Measurements from ENCODE around the gene PCTP.

Gene PCTP

GRCh38 chr17:55726440-55726839 is 24.4 kb upstream of the PCTP start:
- peak; percentile 95 for DNase-seq (ENCODE audit: low read depth)
- no peak overlapping the region for H3K4me3 ChIP-seq (ENCODE audit: low read depth, low read length)

GRCh38 chr17:55727275-55727674 is 23.6 kb upstream of the PCTP start:
- DNase-seq (ENCODE audit: low read depth): no peak
- no peak overlapping the region for H3K4me3 ChIP-seq (ENCODE audit: low read depth, low read length)

GRCh38 chr17:55727920-55728319 is 22.9 kb upstream of the PCTP start:
- DNase-seq (ENCODE audit: low read depth): no peak
- no peak overlapping the region for H3K4me3 ChIP-seq (ENCODE audit: low read depth, low read length)

GRCh38 chr17:55728361-55728760 is 22.5 kb upstream of the PCTP start:
- H3K4me3 ChIP-seq (ENCODE audit: low read depth, low read length): no peak overlapping the region
- no peak for DNase-seq (ENCODE audit: low read depth)

- no peak overlapping the region for H3K4me3 ChIP-seq (ENCODE audit: low read depth, low read length)
- DNase-seq (ENCODE audit: low read depth): no peak
Measured at GRCh38 chr17:55728833-55729232, 22.0 kb upstream of the PCTP start.

- DNase-seq (ENCODE audit: low read depth): no peak
- H3K4me3 ChIP-seq (ENCODE audit: low read depth, low read length): no peak overlapping the region
Measured at GRCh38 chr17:55729484-55729883, 21.4 kb upstream of the PCTP start.

GRCh38 chr17:55730380-55730779 is 20.5 kb upstream of the PCTP start:
- no peak overlapping the region for H3K4me3 ChIP-seq (ENCODE audit: low read depth, low read length)
- DNase-seq (ENCODE audit: low read depth): no peak

GRCh38 chr17:55730808-55731207 is 20.0 kb upstream of the PCTP start:
- no peak overlapping the region for H3K4me3 ChIP-seq (ENCODE audit: low read depth, low read length)
- peak; percentile 51 for DNase-seq (ENCODE audit: low read depth)

- DNase-seq (ENCODE audit: low read depth): peak; percentile 46
- no peak overlapping the region for H3K4me3 ChIP-seq (ENCODE audit: low read depth, low read length)
Measured at GRCh38 chr17:55731586-55732250, 19.1 kb upstream of the PCTP start.

GRCh38 chr17:55734128-55734781 is 16.6 kb upstream of the PCTP start:
- no peak for DNase-seq (ENCODE audit: low read depth)
- H3K4me3 ChIP-seq (ENCODE audit: low read depth, low read length): no peak overlapping the region

- DNase-seq (ENCODE audit: low read depth): no peak
Measured at GRCh38 chr17:55735731-55736405, 15.0 kb upstream of the PCTP start.

GRCh38 chr17:55737976-55738501 is 12.8 kb upstream of the PCTP start:
- H3K4me3 ChIP-seq (ENCODE audit: low read depth, low read length): no peak overlapping the region
- no peak for DNase-seq (ENCODE audit: low read depth)

More at GRCh38 chr17:55735731-55736405, 15.0 kb upstream of the PCTP start:
- no peak overlapping the region for H3K4me3 ChIP-seq (ENCODE audit: low read depth, low read length)

- H3K4me3 ChIP-seq (ENCODE audit: low read depth, low read length): no peak overlapping the region
- no peak for DNase-seq (ENCODE audit: low read depth)
Measured at GRCh38 chr17:55740511-55741355, 10.1 kb upstream of the PCTP start.

- no peak overlapping the region for H3K4me3 ChIP-seq (ENCODE audit: low read depth, low read length)
- no peak for DNase-seq (ENCODE audit: low read depth)
Measured at GRCh38 chr17:55741356-55741700, 9.5 kb upstream of the PCTP start.

GRCh38 chr17:55742272-55743102 is 8.4 kb upstream of the PCTP start:
- no peak overlapping the region for H3K4me3 ChIP-seq (ENCODE audit: low read depth, low read length)
- DNase-seq (ENCODE audit: low read depth): no peak

- H3K4me3 ChIP-seq (ENCODE audit: low read depth, low read length): no peak overlapping the region
- DNase-seq (ENCODE audit: low read depth): no peak
Measured at GRCh38 chr17:55743103-55743679, 7.7 kb upstream of the PCTP start.

- DNase-seq (ENCODE audit: low read depth): no peak
- H3K4me3 ChIP-seq (ENCODE audit: low read depth, low read length): no peak overlapping the region
Measured at GRCh38 chr17:55745258-55745657, 5.6 kb upstream of the PCTP start.

- H3K4me3 ChIP-seq (ENCODE audit: low read depth, low read length): no peak overlapping the region
Measured at GRCh38 chr17:55746466-55746865, 4.4 kb upstream of the PCTP start.

GRCh38 chr17:55747209-55747608 is 3.6 kb upstream of the PCTP start:
- no peak overlapping the region for H3K4me3 ChIP-seq (ENCODE audit: low read depth, low read length)
- DNase-seq (ENCODE audit: low read depth): no peak

More at GRCh38 chr17:55746466-55746865, 4.4 kb upstream of the PCTP start:
- DNase-seq (ENCODE audit: low read depth): no peak

Measured in skeletal muscle cell (primary cell).